TTC549 (cell line): ENCODE results near the gene STARD10.

Source experiments
- FAIRE-seq: peaks from 2 replicates; lab custom pipeline; 2012; peaks lifted over from hg19 to GRCh38; lab: Jason Lieb, UNC

The STARD10 gene

DNA sequence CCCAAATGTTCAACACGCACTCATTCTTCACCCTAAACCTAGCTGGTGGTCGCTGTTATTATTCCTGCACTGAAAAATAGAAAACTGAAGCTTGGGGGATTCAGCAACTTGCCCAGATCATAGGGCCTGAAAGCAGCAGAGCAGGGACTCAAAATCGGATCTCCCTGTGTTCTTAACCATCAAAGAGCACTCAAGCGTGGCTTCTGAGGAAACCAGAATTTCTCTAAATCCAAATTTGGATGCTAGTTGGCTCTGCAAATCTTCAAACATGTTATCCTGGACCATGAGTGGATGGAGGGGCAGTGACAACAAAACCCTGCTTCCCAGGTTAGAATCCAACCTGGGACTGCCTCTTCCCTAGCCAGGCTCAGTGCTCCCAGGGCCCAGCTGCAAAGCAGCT is 30.0 kb downstream of the STARD10 start:
- no peak for FAIRE-seq

DNA sequence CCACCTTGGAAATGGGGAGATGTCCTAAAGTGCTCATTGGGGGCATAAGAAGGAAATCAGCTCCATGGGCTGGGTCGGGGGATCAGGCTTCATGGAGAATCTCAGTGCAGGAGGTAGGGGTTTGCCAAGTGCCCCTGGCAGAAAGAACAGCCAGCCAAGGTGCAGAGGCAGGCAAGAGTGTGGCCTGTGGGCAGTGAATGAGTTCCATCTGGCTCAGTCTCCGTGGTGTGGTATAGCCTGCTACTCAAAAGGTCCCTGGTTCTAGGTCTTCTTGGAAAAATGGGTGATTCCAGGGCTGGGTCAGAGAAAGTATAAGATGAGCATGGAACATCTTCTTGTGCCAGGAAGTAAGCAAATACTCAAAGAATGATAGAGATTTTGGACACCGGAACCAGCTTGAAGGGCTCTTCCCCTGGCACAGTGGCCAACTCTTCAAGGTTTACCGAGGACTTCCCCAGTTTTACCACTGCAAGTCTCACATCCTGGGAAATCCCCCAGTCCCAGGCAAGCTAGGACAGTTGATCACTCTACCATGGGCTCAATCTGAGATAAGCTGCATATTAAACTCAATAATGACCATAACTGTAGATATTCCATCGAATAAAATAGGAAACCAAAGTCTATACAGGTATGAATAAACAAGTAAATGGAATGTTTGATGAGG is 31.1 kb downstream of the STARD10 start:
- FAIRE-seq = no peak

DNA sequence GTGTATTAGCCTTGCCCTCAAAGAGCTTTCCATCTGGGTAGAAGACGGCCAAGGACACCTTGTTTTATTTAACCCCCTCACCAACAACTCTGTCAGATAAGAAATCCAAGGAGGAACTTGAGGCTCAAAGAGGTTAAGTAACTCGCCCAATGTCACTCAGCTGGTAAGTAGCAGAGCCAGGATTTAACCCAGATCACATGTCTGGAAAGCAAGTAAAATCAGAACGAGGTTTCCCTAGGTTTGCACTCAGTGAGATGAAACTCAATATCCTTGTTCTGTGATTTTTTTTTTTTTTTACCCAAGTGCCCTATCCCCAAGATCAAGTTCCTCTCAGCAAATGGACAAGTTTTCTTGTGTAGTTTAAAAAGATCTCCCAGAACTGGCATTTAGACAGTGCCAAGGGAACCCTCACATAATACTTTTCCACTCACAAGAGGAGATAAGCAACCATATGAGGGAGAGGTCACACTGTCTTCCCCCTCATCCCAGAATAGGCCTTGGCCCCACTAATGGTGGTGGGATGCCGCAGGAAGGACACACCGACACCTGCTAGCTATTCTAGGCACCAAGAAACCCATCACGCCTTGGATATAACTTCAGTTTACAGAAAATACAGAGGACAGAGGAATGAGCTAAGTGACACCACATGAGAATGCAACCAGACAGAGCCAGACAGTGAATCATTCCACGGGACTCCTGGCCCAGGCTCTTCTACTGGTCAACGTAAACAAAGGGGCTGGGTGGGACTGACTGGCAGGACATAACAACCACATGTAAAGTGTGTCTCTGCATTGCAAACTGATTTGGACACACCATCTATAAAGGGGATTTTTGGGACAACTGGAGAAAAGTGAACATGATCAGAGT is 33.1 kb downstream of the STARD10 start:
- no peak for FAIRE-seq

DNA sequence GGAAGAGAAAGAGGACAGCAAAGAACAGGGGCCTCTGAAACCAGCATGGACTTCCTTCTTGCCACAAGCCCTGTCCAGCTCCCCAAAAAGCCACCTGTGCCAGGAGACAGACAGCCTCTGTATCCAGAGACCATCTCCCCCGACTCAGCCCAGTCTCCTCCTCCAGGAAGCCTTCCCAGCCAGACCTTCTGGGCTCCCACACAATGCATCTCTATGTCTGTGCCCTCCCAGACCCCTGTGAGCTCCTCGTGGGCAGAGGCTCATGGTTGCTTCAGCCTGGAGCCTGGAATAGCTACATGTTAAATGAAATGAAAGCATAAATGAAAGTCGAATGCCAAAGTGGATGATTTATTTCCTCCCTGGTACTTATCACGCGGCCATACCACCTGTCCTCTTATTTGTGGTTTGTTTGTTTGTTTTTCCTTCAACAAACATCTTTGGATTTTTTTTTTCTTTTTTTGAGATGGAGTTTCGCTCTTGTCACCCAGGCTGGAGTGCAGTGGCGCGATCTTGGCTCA is 34.3 kb downstream of the STARD10 start:
- FAIRE-seq = no peak

DNA sequence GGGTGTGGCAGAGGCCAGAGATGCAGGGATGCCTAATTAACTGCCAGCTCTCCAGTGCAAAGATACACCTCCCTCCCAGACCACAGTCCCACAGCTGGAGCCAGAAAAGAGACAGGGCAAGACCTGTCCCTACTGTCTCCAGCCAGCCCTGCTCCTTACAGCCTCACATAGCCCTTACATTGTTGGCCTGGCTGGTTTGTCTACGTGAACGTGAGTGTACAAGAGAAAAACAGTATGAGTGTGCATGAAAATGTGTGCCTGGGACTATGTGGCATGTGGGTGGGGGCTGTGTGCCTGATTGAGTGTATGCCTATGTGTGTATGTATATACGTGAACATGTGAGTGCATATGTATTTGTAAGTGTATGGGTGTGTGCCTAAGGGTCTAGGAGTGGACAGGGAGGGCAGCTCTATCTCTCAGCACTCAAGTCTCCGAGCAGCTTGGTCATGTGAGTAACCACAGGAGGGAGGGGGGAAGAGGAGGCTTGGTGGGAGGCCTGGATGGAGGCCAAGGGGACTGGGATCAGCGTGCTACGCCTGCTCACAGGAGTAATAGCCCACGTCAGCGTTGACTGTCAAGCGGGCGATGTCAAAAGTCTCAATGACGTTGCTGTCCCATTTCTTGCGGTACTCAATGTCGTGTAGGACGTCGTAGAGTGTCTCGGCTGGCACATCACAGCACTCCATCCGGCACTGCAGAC is 35.0 kb downstream of the STARD10 start:
- FAIRE-seq = no peak

DNA sequence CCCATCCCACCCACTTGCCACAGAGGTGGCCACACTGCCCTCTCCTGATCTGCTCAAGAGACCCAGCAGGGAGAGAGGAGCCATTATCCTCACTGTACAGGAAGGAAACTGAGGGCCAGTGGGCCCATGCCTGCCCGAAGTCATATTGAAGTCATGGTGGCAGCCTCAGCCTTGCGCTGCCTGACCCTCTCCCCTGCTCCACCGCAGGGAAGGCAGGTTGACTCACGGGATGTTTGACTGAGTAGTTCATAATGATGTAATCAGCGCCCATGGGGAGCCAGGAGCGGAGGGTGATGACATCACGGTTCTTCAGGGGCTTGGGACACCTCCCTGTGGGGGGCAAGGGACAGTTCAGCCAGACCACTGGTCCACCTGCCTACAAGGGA is 35.5 kb downstream of the STARD10 start:
- no peak for FAIRE-seq

DNA sequence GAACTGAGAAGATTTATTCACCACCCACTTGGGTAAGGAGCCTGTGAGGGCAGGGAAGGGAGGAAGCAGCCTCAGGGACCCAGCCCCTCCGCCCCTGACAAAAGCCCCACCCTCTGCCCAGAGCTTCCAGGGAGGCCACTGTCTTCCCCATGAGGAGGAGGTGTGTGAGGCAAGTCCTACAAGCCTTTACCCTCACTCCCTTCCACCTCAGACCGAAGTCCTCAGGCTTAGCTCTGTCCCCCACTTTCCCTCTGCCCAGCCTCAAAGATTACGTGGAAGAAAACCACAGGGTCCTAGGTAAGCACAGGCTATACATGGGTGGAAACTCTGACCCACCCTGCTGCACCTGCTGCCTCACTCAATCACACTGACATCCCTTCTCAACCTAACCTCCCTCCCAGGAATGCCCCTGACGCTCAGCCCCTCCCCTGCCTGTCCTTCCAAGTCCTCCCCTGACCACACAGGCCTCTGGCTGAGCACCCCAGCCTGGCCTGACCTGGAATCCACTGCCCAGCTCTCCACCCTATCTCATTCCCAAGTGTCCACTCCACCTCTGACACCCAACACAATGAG is 38.0 kb downstream of the STARD10 start:
- no peak for FAIRE-seq

DNA sequence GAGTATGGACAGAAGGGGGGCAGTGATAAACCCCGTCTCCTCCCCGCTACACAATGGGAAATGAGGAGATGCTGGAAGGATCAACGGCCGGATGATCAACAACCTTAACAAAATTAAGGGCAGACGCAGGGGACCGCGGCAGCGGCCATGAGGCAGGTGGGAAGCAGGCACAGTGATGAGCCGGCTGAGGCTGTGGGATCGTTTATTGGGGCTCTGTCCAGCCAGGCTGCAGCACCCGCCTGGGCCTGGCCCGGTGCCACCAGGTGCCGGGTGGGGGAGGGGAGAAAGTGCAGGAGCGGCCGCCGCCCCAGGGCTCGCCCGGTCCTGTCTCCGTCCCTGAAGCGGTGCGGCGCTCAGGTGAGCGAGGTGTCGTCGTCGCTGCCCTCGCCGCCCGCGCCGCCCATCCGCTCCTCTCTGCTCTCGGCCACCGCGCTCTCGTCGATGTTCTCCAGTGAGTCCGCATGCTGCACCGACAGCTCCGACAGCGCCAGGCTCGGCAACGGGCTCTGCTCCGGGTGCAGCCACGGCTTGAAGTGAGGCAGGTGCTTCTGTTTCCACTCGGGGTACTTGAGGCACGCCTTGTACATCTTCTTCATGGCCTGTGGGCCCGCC is 39.2 kb downstream of the STARD10 start:
- no peak for FAIRE-seq

DNA sequence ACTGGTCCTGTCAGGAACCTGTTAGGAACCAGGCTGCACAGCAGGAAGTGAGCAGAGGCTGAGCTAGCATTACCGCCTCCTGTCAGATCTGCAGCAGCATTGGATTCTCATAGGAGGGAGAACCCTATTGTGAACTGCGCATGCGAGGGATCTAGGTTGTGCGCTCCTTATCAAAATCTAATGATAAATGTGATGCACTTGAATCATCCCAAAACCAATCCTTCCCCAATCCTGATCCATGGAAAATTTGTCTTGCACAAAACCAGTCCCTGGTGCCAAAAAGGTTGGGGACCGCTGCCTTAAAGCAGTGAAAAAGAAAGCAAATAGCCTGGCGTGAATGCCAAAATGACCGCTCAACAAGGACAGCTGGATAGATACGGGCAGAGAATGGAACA is 39.7 kb downstream of the STARD10 start:
- FAIRE-seq = no peak

DNA sequence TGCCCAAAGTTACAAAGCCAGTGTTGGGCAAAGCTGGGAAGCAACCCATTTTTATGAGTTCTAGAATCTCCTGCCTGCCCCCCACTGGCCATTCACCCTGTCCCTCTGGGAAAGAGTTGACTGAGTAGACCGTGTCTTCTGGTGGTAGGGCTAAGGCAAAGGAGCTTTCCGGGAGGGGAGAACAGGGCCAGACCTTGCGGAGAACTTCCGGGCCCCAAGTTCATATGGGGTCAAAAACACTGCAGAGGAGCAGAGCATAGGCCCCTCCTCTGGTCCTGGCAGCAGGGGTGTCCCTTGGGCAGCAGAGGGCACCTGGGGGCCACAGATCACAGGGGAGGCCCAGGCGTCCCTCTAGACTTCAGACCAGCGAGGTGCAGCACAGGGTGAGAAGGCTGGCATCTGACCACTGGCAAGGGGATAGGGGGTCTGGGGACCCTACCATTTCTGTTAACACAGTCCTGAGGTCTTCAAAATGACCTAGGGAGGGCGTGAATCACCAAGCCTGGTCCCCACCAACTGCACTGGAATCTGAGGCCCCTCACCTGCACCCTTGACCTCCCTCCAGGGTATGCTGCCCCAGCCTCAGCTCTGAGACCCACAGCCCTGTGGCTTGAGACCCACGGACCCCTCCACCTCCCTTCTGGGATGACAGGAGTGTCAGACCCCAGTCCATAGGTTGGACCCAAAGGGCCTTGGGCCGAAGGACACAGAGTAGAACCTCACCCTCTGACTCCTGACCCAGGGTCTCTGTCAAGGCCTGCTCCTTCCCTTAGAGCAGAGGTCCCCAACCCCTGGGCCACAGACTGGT is 40.3 kb downstream of the STARD10 start:
- no peak for FAIRE-seq

DNA sequence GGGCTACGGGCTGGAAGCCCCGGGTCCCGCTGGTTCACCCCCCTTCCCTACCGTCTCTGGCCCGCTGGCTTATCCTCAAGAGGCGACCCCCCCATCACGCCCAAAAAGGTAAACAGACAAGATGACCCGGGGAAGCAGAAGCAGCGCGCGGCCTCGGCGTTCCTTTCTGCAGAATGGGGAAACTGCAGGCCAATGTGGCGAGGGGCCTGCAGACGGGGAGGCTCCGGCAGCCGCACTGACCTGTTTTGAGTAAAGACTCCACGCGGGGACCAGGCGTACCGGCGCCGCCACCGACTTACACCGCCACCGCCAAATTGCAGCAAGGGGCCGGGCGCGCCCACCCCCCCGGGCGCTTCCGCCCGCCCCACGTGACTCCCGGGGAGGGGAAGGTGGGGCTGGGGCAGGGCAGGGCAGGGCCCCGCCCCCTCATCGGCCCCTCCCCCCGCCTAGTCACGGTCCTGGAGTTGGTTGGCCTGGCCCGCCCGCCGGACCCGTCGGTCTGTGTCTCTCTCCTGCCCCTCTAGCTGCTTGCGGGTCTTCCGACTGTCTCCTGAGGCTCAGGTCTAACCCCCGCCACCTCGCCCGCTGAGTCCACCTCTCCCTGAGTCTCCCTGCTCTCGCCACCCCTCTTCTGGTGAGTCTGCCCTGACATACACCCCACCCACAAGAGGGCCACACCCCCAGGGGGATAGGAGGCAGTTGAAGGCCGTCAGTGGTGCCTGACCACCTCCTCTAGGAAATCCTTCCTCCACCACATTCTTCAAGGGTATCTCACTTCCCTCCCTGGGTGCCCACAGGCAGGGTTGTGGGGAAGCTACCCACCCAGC is 41.5 kb downstream of the STARD10 start, which contains the start of gene ARAP1:
TSS of gene ARAP1 (minus strand) at position 321 of the 827 bp plus-strand sequence. CDS start 25,280 bp downstream, outside the sequence.
- FAIRE-seq = no peak

DNA sequence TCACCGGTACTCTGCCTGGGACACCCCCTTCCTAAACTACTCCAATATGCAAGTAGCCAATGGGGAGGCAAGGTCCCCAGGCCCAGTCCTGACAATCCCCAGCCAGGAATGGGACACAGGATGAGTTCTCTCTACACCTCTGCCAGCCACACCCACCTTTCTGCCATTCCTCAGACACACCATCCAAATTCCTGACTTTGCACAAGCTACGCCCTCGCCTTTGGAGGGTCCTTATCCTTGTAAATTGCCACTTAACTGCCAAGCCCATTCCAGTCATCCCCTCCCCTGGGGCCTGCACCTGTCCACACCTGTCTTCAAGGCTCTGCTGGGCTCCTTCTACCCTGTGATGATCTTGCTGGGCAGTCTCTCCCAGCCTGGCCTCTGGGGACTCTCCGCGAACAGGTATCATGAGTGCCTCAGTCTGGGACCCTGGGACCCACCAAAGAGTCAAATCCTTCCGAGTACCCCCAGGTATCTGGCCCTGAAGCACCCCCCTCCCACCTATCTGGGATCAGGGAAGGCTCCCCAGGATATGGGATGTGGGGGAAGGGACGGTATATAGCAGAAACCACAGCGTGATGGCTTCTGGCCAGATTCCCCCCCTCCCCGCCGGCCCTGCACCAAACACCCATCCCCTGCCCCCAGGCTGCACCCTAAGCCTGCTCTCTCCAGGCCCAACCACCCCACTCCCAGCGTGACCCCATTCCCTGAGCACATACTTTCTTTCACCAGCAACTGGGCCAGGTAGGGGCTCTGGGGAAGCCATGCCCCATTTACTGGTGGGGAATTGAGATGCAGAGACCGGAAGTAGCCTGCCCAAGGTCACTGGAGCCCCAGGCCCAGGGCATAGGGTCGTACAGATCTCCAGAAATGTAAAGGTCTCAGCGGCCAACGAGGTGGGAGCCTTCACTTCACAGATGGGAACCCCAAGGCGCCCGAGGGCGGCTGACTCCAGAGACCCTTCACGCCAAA is 42.4 kb downstream of the STARD10 start:
- no peak for FAIRE-seq

DNA sequence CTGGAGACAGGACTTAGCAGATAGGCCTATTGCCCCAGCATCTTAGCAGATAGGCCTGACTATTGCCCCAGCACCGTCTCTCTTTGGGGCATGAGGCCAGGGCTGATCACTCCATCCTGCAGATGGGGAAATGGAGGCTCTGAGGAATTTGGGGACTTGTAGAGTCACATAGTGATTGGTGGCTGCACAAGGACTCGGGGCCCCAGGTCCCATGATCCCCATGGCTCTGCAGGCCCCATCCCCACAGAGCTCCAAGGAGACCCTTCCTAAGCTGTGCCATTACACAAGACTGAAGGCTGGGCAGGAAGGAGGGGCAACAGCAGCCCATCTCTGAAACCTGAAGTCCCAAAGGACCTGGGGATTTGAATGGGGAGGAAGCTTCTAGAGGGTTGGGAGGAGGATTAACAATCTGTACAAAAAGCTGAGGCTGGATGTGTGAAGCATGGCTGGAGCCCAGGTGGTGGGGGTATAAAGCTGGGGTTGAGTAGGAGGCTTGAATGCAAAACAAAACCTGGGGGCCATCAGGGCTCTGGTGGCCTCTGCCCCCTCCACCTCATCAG is 43.2 kb downstream of the STARD10 start:
- FAIRE-seq = no peak

DNA sequence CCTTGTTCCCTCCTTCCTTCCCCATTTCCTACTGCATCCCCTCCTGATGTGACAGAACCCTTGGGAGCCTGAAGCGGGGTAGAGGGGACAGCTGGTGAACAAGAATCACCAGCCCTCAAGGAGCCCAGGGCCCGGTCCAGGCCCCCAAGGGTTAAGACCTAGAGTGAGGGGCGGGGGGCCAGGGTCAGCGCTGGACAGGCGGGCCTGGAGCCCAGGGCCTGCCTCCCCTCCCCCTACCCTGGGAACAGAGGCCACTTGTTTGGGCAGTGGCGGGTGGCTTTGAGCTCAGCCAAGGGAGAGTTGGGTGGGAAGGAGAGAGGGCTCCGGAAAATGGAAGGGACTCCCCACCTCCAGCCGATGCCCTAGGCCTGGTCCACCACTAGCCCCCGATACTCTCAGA is 43.8 kb downstream of the STARD10 start:
- FAIRE-seq = no peak

DNA sequence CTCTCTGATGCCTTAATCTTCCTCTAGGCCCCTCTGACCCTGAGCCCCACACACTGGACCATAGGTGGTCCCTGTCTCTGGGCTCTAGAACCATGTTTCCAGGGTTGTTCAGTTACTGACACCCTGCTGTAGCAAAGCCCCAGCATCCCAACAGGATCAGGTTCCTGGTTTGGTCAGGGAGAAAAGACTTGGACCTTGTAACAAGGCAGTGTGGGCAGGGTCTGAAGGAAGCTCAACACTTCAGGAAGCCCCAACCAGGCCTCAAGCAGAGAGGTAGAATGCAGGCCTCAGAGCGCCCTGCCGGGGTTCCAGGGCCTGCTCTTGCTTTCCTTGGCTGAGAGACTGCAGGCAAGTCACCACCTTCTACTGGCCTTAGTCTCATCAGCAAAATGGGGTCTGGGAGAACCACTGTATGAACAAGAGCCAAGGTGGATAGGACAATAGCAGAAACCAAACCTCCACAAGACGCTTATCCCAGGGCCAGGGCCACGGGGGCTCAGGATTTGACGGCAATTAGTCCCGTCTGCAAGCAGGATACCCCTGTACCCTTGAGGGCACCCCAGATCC is 46.5 kb downstream of the STARD10 start:
- FAIRE-seq = no peak

DNA sequence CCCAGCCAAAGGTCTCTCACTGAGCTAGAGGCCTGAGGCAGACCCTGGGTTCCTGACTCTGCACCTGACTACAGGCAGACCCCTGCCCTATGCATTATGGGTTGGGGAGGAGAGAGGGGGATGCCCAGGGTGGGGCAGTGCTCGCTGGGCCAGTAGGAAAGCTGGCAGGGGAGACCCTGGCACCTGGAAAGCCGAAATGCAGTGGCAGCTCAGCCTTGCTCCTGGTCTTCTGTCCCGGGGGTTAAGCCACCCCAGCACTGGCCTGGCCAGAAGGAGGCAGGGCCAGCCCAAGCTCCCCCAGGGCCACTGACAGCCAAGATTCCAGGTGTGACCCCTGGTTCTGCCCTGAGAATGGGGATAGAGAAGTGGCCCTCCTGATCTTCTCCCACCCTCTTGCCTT is 47.0 kb downstream of the STARD10 start:
- FAIRE-seq = no peak

DNA sequence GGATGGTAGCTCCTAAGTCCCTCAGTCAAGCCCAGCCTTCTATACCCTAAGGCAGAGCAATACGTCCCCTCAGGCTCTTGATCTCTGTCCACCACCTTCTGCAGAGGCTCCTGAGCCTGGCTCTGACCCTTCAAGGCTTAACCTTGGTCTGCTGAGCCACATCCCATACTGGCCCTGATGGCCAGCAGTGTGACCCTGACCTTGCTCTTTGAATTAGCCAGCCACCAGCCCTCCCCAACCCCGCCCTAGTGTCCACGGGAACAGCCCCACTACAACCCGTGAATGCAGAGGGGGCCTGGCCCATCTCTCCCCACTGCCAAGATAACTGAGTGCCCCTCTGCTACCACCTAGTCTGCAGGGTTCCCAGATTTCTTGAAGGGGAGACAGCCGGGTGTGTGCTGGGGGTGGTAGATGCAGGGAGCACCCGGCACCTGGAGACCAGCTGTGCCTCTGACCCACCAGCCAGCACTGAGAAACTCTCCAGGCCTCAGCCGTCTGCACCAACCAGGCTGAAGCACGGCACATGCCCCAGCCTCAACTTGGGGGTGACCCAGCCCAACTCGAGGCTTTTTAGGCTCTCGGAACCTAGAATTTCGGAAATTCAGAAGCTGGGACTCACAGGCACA is 47.8 kb downstream of the STARD10 start:
- FAIRE-seq = no peak

DNA sequence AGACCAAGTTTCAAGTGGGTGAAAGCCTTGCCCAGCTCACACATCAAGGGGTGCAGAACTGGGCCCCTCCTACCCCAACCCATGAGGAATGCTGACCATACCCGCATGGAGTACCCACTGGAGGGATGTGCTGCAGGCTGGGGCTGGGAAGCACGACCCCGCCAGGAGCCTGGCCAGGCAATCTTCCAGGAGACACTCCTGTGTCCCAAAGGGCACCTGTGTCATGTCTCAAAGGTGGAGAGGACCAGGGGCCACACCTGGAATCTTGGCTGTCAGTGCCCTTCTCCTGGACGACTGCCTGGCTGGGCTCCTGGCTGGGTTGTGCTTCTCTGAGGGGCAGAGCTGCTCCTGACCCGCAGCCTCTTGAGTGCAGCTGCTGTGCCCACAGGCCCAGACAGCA is 48.3 kb downstream of the STARD10 start:
- no peak for FAIRE-seq
